BLaER1 treated with 17β-estradiol and CSF1 and Interleukin-3, amounts not matched to agents 10 nM and 100 nM (cell line): ENCODE measurements around the gene NLRP10.
A peak's percentile ranks its signal among the peaks of the same experiment; 100 is the strongest.

Experiments
- H3K27ac ChIP-seq, 11 experiments: shearing (Covaris generic); formaldehyde crosslinking; 2 replicates each; pipeline ENCODE4 v1.8.1; 2022
- H3K27me3 ChIP-seq, 11 experiments: shearing (Covaris generic); formaldehyde crosslinking; 2 replicates each; pipeline ENCODE4 v1.8.1; 2022
- H3K36me3 ChIP-seq, 11 experiments: shearing (Covaris generic); formaldehyde crosslinking; 2 replicates each; pipeline ENCODE4 v1.8.1; 2022
- H3K4me1 ChIP-seq, 10 experiments: shearing (Covaris generic); formaldehyde crosslinking; 2 replicates each; pipeline ENCODE4 v1.8.1; 2022
- H3K4me2 ChIP-seq, 11 experiments: shearing (Covaris generic); formaldehyde crosslinking; 2 replicates each; pipeline ENCODE4 v1.8.1; 2022
- H3K4me3 ChIP-seq, 10 experiments: shearing (Covaris generic); formaldehyde crosslinking; 2 replicates each; pipeline ENCODE4 v1.8.1; 2022
- H3K9ac ChIP-seq, 11 experiments: shearing (Covaris generic); formaldehyde crosslinking; 2 replicates each; pipeline ENCODE4 v1.8.1; 2022
- H3K9me3 ChIP-seq, 11 experiments: shearing (Covaris generic); formaldehyde crosslinking; replicated peaks in 1 of 11; 2 replicates each; pipeline ENCODE4 v1.8.1; 2022
- H4K20me1 ChIP-seq, 11 experiments: shearing (Covaris generic); formaldehyde crosslinking; 2 replicates each; pipeline ENCODE4 v1.8.1; 2022
- Cebpa-rat ChIP-seq, 11 experiments: shearing (Covaris generic); IDR thresholded peaks; 2 replicates each; pipeline ENCODE4 v1.8.1; 2022

The NLRP10 gene

GRCh38 chr11:7967097-7967496 lies 1.9 kb upstream of the NLRP10 start:
- Histone ChIP-seq H3K9me3 (peaks cover 0 to 11% (median under 1%) of the 10 kb centered on the region in 11 experiments; a peak in 6 of 22 replicates), H3K4me3 (no peak overlapping the region), H3K27me3 (no peaks in the 10 kb centered on the region), H3K9ac (no peak overlapping the region), H3K36me3 (no peaks in the 10 kb centered on the region), H3K4me2 (no peak overlapping the region), H3K27ac (no peak overlapping the region), H3K4me1 (peaks cover 0 to 17% (median 5%) of the 10 kb centered on the region in 10 experiments; a peak in 11 of 20 replicates), H4K20me1 (no peaks in the 10 kb centered on the region)
- TF ChIP-seq Cebpa-rat (IDR thresholded peaks at IDR 0.05): no peak

- Histone ChIP-seq H3K9ac (no peak overlapping the region), H3K4me2 (peak overlapping the region in 1 of 11 experiments; percentile 1; a peak in 2 of 22 replicates), H3K27me3 (no peaks in the 10 kb centered on the region), H3K27ac (no peak overlapping the region), H3K4me1 (peaks cover 0 to 17% (median 5%) of the 10 kb centered on the region in 10 experiments; a peak in 11 of 20 replicates), H3K4me3 (no peak overlapping the region), H3K36me3 (no peaks in the 10 kb centered on the region), H3K9me3 (peaks cover 3 to 23% (median 6%) of the 10 kb centered on the region in 11 experiments; a peak in 11 of 22 replicates), H4K20me1 (no peaks in the 10 kb centered on the region)
- no peak for TF ChIP-seq Cebpa-rat (IDR thresholded peaks at IDR 0.05)
Observed at GRCh38 chr11:7964873-7965272, 374 bp downstream of the NLRP10 start.

- no peaks in the 10 kb centered on the region for H3K27me3 ChIP-seq
- no peaks in the 10 kb centered on the region for H4K20me1 ChIP-seq
- H3K27ac ChIP-seq: no peak overlapping the region
- H3K9ac ChIP-seq: no peak overlapping the region
- peaks cover 3 to 23% (median 6%) of the 10 kb centered on the region in 11 experiments; a peak in 11 of 22 replicates for H3K9me3 ChIP-seq
- no peak for TF ChIP-seq Cebpa-rat (IDR thresholded peaks at IDR 0.05)
- peaks cover 0 to 17% (median 5%) of the 10 kb centered on the region in 10 experiments; a peak in 11 of 20 replicates for H3K4me1 ChIP-seq
- no peak overlapping the region for H3K4me3 ChIP-seq
- H3K36me3 ChIP-seq: no peaks in the 10 kb centered on the region
- peak overlapping the region in 6 of 11 experiments; percentile 22 to 47 (median 29); a peak in 7 of 22 replicates for H3K4me2 ChIP-seq
Observed at GRCh38 chr11:7964261-7964660, 986 bp downstream of the NLRP10 start.

GRCh38 chr11:7955191-7955590 lies 10.1 kb downstream of the NLRP10 start:
- peaks cover 0 to 6% (median 0%) of the 10 kb centered on the region in 11 experiments; a peak in 3 of 22 replicates for H3K9me3 ChIP-seq
- no peaks in the 10 kb centered on the region for H3K27me3 ChIP-seq
- H3K36me3 ChIP-seq: no peaks in the 10 kb centered on the region
- H3K4me1 ChIP-seq: no peaks in the 10 kb centered on the region
- H3K27ac ChIP-seq: no peak overlapping the region
- no peak overlapping the region for H3K4me3 ChIP-seq
- H4K20me1 ChIP-seq: no peaks in the 10 kb centered on the region
- no peak overlapping the region for H3K9ac ChIP-seq
- no peak for TF ChIP-seq Cebpa-rat (IDR thresholded peaks at IDR 0.05)
- H3K4me2 ChIP-seq: no peak overlapping the region

- no peaks in the 10 kb centered on the region for H4K20me1 ChIP-seq
- no peaks in the 10 kb centered on the region for H3K4me1 ChIP-seq
- H3K9ac ChIP-seq: no peak overlapping the region
- H3K4me3 ChIP-seq: no peak overlapping the region
- H3K27ac ChIP-seq: no peak overlapping the region
- 0 out of 22 replicates have a peak, but pooled peaks of 1 of the 11 experiments have one; percentile 10 for TF ChIP-seq Cebpa-rat (IDR thresholded peaks at IDR 0.05)
- peaks cover 2 to 12% (median 9%) of the 10 kb centered on the region in 11 experiments; a peak in 21 of 22 replicates for H3K9me3 ChIP-seq
- no peaks in the 10 kb centered on the region for H3K27me3 ChIP-seq
- no peaks in the 10 kb centered on the region for H3K36me3 ChIP-seq
- H3K4me2 ChIP-seq: no peak overlapping the region
Observed at GRCh38 chr11:7949934-7950333, 15.3 kb downstream of the NLRP10 start.

- no peaks in the 10 kb centered on the region for H4K20me1 ChIP-seq
- no peak for TF ChIP-seq Cebpa-rat (IDR thresholded peaks at IDR 0.05)
- H3K9ac ChIP-seq: no peak overlapping the region
Observed at GRCh38 chr11:7944123-7944522, 21.1 kb downstream of the NLRP10 start.

GRCh38 chr11:7941608-7942007 lies 23.6 kb downstream of the NLRP10 start, which contains the start of gene OR10A3:
TSS of gene OR10A3 (minus strand) at chr11:7941708. CDS start at chr11:7939520, 2,188 bp downstream.
- H3K36me3 ChIP-seq: no peaks in the 10 kb centered on the region
- H3K9ac ChIP-seq: no peak within 1 kb of the TSS
- no peak within 1 kb of the TSS for H3K4me3 ChIP-seq
- no peak within 1 kb of the TSS for H3K27ac ChIP-seq
- TF ChIP-seq Cebpa-rat (IDR thresholded peaks at IDR 0.05): no peak
- H3K9me3 ChIP-seq: peaks cover 27 to 39% (median 34%) of the 10 kb centered on the region in 11 experiments
- no peaks in the 10 kb centered on the region for H3K4me1 ChIP-seq
- H3K4me2 ChIP-seq: no peak within 1 kb of the TSS
- no peaks in the 10 kb centered on the region for H3K27me3 ChIP-seq
- H4K20me1 ChIP-seq: no peaks in the 10 kb centered on the region

More at GRCh38 chr11:7944123-7944522, 21.1 kb downstream of the NLRP10 start:
- Histone ChIP-seq H3K27me3 (no peaks in the 10 kb centered on the region), H3K4me3 (no peak overlapping the region), H3K4me1 (no peaks in the 10 kb centered on the region), H3K27ac (no peak overlapping the region), H3K4me2 (no peak overlapping the region), H3K9me3 (peaks cover 27 to 39% (median 34%) of the 10 kb centered on the region in 11 experiments), H3K36me3 (no peaks in the 10 kb centered on the region)

GRCh38 chr11:7941146-7941545 lies 24.1 kb downstream of the NLRP10 start:
- no peak overlapping the region for H3K9ac ChIP-seq
- H4K20me1 ChIP-seq: no peaks in the 10 kb centered on the region
- no peaks in the 10 kb centered on the region for H3K4me1 ChIP-seq
- H3K27me3 ChIP-seq: no peaks in the 10 kb centered on the region
- no peak overlapping the region for H3K4me3 ChIP-seq
- no peak overlapping the region for H3K27ac ChIP-seq
- no peak for TF ChIP-seq Cebpa-rat (IDR thresholded peaks at IDR 0.05)
- H3K36me3 ChIP-seq: no peaks in the 10 kb centered on the region
- no peak overlapping the region for H3K4me2 ChIP-seq
- H3K9me3 ChIP-seq: peaks cover 27 to 39% (median 34%) of the 10 kb centered on the region in 11 experiments

GRCh38 chr11:7936615-7937014 lies 28.6 kb downstream of the NLRP10 start:
- Histone ChIP-seq H3K4me3 (no peak overlapping the region), H3K4me2 (no peak overlapping the region), H3K4me1 (no peaks in the 10 kb centered on the region), H3K27me3 (no peaks in the 10 kb centered on the region), H3K27ac (no peak overlapping the region), H4K20me1 (no peaks in the 10 kb centered on the region), H3K36me3 (no peaks in the 10 kb centered on the region), H3K9ac (no peak overlapping the region), H3K9me3 (0 out of 22 replicates have a peak, but pooled peaks cover 0 to 5% (median 0%) of the 10 kb centered on the region in 11 experiments)
- no peak for TF ChIP-seq Cebpa-rat (IDR thresholded peaks at IDR 0.05)

GRCh38 chr11:7931168-7931567 lies 34.1 kb downstream of the NLRP10 start, which contains the start of gene OR10A6:
TSS of gene OR10A6 (minus strand) at chr11:7931268. CDS start at chr11:7928662, 2,606 bp downstream.
- no peak for TF ChIP-seq Cebpa-rat (IDR thresholded peaks at IDR 0.05)
- Histone ChIP-seq H3K4me1 (no peaks in the 10 kb centered on the region), H3K27ac (no peak within 1 kb of the TSS), H3K9me3 (peaks cover 3 to 14% (median 4%) of the 10 kb centered on the region in 11 experiments; a peak in 21 of 22 replicates), H3K27me3 (no peaks in the 10 kb centered on the region), H3K4me3 (no peak within 1 kb of the TSS), H3K9ac (no peak within 1 kb of the TSS), H3K4me2 (no peak within 1 kb of the TSS), H3K36me3 (no peaks in the 10 kb centered on the region), H4K20me1 (no peaks in the 10 kb centered on the region)
